Activated CD4-positive, alpha-beta T cell treated with anti-CD3 and anti-CD28 coated beads, Interleukin-2, amount 50 U/mL, for 24 hours (primary cell): ENCODE measurements around the gene GZMA.

Experiments used
- DNase-seq, 2 donors: peaks; one replicate each; pipeline ENCODE4 v3.0.0-alpha.2; 2020; ENCODE audit warnings: low read depth in 1 of 2, low spot score in 1 of 2

GZMA gene

DNA sequence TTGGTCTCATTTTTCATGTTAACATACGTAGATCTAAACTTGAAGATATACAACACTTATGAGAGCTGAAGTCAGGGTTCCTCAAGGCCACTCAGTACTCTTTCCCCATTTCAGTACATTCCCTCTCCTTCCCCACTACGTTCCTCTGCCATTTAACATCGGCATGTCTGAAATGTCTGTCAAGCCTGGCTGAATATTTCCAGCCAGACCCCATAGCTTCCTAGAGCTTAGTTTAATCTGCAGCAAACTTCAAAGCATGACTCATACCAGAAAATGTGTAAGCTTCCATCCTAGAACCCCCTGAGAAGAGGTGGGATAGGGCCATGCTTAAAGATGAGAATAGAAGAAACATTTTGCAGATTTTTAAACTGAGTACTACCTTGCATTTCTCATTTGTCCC lies 6.2 kb downstream of the GZMA start:
- DNase-seq = no peak

DNA sequence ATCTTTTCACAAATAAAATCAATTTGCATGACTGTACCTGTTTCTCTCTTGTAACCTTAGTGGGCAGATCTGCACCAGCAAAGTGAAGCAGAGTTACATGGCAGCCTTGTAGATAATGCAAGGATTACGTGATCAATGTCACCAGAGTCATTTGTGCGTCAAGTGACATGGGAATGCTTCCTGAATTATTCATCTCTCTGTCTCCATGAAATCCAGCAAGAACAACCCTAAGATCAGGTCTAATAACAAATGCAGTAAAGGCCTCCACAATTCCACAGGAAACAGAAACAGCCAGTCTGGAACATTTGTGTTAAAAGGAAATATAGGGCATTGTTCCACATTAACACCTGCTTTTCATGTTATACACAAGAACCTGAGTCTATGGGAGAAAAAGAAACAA lies 7.8 kb downstream of the GZMA start:
- no peak for DNase-seq

DNA sequence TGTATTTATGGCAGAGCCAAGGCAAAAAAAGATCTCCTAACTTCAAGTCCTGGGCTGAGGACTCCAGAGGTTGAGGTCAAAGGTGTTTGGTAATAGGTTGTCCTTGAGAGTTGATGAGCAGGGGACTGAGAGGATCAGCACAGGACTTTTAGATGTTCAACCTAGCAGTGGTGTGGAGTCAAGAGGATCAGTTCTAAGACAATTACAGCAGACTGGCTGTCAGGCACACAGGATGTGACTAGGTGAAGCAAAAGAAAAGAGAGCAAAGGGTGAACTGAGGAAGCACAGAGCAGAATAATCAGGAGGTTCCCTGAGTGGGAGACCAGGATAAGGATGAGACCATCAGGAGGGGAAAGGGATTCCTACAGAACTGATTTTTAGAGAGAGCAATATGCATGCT lies 10.9 kb downstream of the GZMA start:
- no peak for DNase-seq

DNA sequence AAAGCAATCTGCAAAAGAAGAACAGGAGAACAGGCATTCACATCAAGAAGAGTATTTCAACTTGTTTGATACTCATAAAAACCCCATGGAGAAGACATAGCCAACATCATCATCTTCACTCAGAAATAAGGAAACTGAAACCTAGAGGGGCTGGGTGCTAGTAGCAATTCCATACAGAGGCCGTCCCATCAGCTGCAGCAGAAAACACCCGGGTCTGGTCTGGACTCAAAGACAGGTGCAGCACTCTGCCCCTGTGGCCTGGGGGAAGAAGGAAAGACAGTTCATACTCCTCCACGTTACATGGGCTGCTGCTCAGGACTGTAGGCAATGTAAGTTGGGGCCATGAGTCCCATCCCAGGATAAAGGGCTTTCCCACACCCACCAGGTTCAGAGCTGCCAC lies 11.6 kb downstream of the GZMA start:
- DNase-seq = no peak

DNA sequence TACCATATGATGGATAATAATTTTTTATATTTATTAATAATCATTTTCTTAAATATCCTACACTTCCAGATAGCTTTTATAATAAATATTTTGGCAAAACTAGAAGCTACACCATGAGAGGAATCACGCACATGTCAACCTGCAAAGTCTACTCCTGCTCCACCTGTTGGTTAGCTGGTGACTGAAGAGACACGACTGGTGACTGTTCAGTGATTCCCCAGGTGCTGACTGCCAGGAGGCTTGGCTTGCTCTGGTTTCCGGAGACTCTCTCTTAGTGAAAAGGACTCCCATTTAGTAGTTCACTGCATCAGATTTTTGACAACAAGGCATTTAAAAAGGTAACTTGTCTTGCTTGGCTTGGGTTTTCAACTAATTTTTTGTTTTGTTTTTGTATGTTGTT lies 20.9 kb downstream of the GZMA start:
- no peak for DNase-seq

DNA sequence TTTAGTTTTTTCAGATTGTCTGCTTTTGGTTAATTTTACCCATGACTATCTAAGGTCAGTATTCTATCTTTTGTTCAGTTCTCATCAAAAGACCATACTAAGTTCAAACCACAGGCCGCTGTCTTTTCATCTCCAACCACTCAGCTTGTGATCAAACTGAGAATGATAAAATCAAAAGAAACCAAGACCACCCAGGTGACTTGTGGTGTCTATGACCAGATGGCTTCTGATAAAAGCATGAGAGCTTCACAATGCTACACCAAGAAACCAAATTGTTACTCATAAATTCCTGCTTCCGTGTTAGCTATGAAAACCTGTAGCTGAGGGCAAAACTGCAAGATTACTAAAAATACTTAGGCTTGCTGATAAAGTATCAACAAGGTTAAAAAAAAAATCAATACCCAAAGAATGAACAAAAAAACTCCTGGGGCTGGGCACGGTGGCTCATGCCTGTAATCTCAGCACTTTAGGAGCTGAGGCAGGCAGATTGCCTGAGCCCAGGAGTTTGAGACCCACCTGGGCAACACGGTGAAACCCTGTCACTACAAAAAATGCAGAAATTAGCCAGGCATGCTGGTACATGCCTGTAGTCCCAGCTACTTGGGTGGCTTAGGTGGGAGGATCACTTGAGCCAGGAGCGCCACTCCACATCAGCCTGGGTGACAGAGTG lies 31.7 kb downstream of the GZMA start:
- DNase-seq = no peak

DNA sequence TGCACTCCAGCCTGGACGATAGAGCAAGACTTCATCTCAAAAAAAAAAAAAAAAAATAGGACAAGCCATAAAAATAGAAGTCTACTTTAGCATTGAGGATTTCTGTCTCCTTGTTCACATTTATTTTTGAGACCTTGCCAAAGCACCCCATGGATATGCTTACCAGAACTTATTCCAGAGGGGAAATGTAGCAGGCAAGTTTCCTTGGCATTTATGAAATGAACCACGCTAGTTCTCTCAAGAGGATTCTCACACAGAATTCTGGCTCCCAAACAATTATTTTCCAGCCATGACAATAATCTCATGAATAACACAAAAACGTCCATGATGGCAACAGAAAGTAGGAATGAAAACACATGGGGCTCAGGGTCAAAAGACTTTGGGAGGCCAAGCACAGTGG lies 34.1 kb downstream of the GZMA start:
- DNase-seq = no peak

DNA sequence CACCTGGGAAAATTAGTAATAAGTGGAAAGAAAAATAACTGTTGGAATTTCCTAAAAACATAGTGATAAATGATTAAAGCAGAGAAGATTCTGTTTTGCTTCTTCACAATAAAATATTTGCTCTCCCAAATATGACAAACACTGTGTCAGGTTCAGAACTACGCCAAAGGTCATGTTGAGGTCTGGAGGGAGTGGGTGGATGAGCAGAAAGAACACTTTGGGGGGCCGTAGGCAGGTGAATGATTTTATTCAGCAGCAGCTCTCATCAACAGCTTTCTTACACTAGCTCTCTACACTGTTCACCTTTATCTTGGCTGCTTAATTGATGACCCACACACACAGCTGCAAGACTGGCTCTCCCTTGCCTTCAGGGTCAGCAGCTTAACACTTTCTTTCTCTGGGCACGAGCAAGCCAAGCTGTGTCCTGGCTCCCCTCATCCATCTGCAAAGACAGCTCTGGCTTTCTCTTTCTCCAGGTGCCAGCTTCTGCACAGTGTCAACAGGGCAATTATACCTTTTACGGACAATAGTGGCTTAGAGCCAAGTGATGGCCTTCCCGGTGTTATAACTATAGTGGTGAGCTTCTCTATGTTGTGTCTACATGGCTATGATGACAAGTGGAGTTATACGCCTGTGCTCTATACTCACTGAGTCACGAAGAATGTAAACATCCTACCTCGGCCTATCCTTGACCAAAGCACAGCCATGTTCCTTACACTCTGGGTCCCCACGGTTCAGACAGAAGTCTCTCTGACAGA lies 38.6 kb downstream of the GZMA start:
- DNase-seq = no peak

DNA sequence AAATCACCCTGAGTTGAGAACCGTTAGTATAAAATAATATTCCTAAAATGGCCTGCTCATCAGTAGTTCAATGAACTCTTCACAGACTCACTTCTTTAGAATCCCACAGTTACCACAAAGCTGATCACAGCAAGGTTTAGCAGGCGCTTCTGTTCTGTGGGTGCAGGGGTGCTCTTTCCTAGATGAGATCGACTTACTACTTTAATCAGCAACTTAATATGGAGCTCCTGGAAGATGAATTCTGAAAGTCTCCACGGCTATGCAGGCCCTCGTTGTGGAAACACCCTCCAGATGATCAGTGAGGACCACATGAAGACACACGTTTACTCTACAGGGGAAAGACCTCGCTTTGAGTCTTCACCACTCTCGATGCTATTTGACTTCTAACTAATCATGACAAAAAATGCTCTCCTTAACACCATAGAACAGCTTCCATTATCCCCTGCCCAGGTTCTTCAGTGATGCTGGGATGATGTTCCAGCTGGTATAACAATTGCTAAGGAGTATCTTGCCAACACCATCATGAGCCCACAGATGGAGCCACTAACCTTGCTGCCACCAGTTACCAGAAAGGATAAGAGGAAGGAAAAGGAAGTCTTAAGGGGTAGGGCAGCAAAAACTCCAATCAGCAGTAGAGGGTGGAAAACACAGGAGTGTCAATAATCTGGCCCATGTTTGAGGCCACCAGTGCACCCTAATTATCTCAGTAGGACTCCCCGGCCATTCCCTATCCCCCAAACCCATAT lies 39.7 kb downstream of the GZMA start:
- no peak for DNase-seq

DNA sequence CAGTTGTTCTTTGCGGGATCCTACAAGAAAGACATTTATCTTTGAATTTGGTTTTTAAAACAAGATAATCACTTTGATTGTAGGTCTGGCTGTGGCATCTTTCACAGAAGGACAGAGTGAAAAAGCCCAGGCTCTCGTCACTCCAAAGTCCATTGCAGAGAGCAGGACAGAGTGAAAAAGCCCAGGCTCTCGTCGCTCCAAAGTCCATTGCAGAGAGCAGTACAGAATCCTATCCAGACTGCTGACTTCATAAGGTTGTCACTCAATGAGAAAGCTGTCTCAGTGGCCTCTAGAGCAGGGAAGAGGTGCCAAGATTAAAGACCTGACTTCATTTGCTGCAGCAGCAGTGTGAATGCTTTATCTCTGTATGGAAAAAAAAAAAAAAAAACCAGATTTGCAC lies 41.2 kb downstream of the GZMA start:
- DNase-seq = no peak

DNA sequence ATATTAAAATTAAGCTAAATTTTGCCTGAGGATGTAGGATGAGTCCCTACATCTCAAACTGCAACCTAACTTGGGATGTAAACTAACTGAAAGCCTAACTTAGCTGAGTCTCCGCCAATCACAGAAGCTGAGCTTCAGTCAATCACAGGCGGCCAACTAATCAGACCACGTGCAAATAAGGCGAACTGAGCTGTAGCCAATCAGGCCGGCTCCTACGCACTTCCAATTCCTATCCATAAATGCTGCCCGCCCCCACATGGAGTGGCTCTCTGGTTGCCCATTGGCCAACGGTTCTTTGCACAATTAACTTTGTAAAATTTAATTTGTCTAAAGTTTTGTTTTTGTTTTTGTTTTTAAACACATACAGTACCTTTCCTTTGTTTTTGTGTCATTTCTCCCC lies 43.6 kb downstream of the GZMA start:
- no peak for DNase-seq

DNA sequence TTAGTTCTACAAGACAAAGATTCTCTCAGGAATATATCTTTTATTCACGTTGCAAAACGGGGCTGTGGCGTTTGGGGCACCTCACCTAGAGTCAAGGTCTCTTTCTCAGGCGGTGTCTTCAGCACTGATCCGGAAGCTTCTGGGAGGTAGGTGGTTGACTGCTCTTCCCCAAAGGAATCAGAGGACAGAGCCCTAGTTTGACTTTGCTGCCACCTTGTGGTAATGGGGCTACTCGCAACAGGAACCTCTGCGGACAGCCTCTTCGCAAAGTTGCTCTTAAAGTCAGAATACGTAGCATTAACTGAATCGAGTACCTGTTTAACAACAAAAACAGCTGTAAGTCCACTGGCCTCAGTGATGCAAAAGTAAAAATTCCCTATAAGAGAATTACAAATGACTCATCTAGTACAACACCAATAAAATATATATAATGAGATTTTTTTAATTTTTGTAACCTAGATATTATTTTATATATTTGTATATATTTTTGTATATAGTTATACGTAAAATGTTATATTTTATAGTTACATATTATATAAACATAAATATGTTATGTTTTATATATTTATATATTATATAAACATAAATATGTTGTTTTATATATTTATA lies 44.2 kb downstream of the GZMA start:
- DNase-seq = peak; percentile 59 to 82

DNA sequence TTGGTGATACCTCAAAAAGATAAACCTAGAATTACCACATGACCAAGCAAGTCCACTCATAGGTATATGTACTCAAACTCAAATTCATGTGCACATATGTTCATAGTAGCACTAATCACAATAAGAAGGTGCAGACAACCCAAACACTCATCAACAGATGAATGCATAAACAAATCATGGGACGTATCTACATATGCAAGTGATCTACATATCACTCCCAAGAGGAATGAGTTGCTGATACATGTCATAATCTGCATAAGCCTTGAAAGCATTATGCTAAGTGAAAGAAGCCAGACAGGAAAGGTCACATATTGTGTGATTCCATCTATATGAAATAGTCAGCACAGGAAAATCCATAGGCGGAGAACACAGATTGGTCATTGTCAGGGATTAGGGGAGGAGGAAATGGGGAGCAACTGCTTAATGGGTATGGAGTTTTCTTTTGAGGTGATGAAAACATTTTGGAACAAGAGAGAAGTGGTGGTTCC lies 46.9 kb downstream of the GZMA start:
- DNase-seq = no peak

DNA sequence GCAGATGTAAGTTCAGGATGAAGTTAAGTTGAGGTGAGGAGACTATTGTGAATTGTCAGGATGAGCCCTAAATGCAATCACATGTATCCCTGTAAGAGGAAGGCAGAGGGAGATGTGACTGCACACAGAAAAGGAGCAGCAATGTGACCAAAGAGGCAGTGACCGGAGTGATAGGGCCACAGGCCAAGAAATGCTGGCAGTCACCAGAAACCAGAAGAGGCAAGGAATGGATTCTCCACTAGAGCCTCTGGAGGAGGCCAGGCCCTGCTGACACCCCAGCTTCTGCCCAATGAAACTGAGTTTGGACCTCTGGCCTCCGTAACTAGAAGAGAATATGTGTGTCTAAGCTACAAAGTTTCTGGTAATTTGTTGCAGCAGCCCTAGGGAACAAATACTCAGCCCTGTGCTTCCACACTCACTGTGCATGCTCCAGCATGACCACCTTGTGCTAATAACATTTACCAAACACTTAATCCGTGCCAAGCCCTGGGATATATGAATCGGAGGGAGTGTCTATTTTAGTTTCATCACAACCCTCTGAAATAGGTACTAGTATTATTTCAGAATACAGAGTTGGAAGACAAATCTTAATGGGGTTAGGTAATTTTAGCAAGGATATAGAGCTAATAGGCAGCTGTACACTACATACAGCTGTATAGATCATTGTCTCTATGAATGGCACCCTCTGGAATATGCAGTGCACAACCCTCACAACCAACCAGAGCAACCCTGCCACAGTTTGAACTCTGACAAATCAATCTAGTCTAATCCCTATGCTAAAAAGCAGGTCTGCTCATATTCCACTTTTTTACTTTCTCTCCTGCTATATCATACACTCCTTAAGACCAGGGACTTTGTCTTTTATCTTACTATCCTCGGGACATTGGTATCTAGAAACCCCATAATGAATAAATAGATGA lies 49.7 kb downstream of the GZMA start:
- DNase-seq = no peak

DNA sequence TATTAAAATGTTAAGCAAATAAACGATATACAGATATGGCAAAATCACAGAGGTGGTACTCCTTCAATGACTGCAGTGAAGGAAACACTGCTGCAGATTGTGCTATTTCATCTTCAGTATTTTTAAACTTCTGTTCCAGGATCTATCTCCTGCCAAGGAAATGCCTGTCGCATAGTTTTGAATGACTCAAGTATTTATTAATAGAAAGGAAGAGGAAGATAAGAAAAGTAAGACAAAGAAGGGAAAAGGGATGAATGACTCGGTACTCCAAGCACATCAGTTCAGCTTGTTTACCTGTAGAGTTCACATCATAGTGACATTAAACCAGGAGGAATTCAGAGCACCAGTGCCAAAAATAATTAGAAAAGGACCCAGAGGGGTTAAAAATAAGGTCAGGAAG lies 52.4 kb downstream of the GZMA start:
- DNase-seq = no peak
